H1 (cell line): Measurements from ENCODE around the gene XPO6. TPM values are rescaled to one million over a fixed set of nuclear protein-coding genes. Genes with fewer than 3 reads are reported as not detected.
A peak's percentile ranks its signal among the peaks of the same experiment; 100 is the strongest.

ENCODE experiments used
- CTCF ChIA-PET: fragments of 300-600 bp; sonication (Branson Sonifier 250); formaldehyde crosslinking; loops from one replicate; lab custom pipeline; 2021; ENCODE audit not compliant: partially characterized antibody; lab: Charles Lee
- POLR2A ChIA-PET: fragments of 300-600 bp; sonication (Branson Sonifier 250); formaldehyde crosslinking; loops from one replicate; lab custom pipeline; 2021; ENCODE audit warnings: inconsistent platforms; ENCODE audit not compliant: partially characterized antibody; lab: Charles Lee
- DNase-seq, 2 experiments: peaks; one replicate each; pipeline versions ENCODE4 v3.0.0 to v3.0.0-alpha.2; 2010 to 2022; ENCODE audit warnings: low spot score in 2 of 2, low read depth in 1 of 2, mixed read lengths in 1 of 2
- FAIRE-seq: peaks from 2 replicates; lab custom pipeline; 2011; peaks lifted over from hg19 to GRCh38; lab: Jason Lieb, UNC
- H2AFZ ChIP-seq: 2 replicates; pipeline ENCODE4 v1.8.1; 2012; ENCODE audit warnings: low read length, inconsistent platforms
- H2AK5ac ChIP-seq: 2 replicates; pipeline ENCODE4 v1.6.1; 2013; ENCODE audit warnings: low read depth, low read length
- H2BK120ac ChIP-seq: replicated peaks from 2 replicates; pipeline ENCODE3; 2013; ENCODE audit warnings: low read depth, low read length, inconsistent platforms
- H2BK12ac ChIP-seq: 2 replicates; pipeline ENCODE4 v1.6.1; 2013; ENCODE audit warnings: low read depth, low read length
- H2BK15ac ChIP-seq: 2 replicates; pipeline ENCODE4 v1.6.1; 2013; ENCODE audit warnings: low read length
- H2BK20ac ChIP-seq: 2 replicates; pipeline ENCODE4 v1.6.1; 2013; ENCODE audit warnings: low read length
- H2BK5ac ChIP-seq: 2 replicates; pipeline ENCODE4 v1.6.1; 2013; ENCODE audit warnings: low read depth, low read length
- H3K14ac ChIP-seq: 2 replicates; pipeline ENCODE4 v1.6.1; 2013; ENCODE audit warnings: inconsistent platforms; ENCODE audit not compliant: insufficient read length
- H3K18ac ChIP-seq: 2 replicates; pipeline ENCODE4 v1.6.1; 2013; ENCODE audit warnings: low read length; ENCODE audit errors: extremely low read depth
- H3K23ac ChIP-seq: 2 replicates; pipeline ENCODE4 v1.6.1; 2013; ENCODE audit warnings: inconsistent platforms; ENCODE audit not compliant: insufficient read length
- H3K23me2 ChIP-seq: 2 replicates; pipeline ENCODE4 v1.6.1; 2013; ENCODE audit warnings: low read depth, low read length
- H3K27ac ChIP-seq: 2 replicates; pipeline ENCODE4 v1.6.1; 2011; ENCODE audit warnings: low read depth, low read length, inconsistent platforms
- H3K27me3 ChIP-seq, 4 experiments: replicated peaks in 1 of 4; 1 replicate in 1 of 4; 2 replicates in 3 of 4; pipeline versions ENCODE4 v1.6.1 to v1.8.1; 2011 to 2013; ENCODE audit warnings: low read length in 3 of 4, mild to moderate bottlenecking in 3 of 4, inconsistent platforms in 2 of 4, mixed read lengths in 2 of 4, moderate library complexity in 1 of 4; ENCODE audit not compliant: control insufficient read depth in 3 of 4, insufficient read depth in 3 of 4; ENCODE audit errors: extremely low read depth in 1 of 4
- H3K36me3 ChIP-seq, 4 experiments: 2 replicates each; pipeline versions ENCODE4 v1.6.1 to v1.8.1; 2011 to 2013; ENCODE audit warnings: mild to moderate bottlenecking in 4 of 4, low read length in 3 of 4, moderate library complexity in 2 of 4, control low read depth in 1 of 4, inconsistent platforms in 1 of 4; ENCODE audit not compliant: insufficient read depth in 4 of 4, control insufficient read depth in 2 of 4
- H3K4ac ChIP-seq: replicated peaks from 2 replicates; pipeline ENCODE3; 2013; ENCODE audit warnings: low read length, low read depth, mixed read lengths, inconsistent platforms; ENCODE audit not compliant: insufficient read length
- H3K4me1 ChIP-seq, 4 experiments: replicated peaks in 1 of 4; 1 replicate in 1 of 4; 2 replicates in 3 of 4; pipeline versions ENCODE4 v1.6.1 to v1.8.1; 2011 to 2013; ENCODE audit warnings: low read length in 3 of 4, inconsistent platforms in 2 of 4, mixed read lengths in 1 of 4; ENCODE audit not compliant: insufficient read depth in 4 of 4, control insufficient read depth in 3 of 4
- H3K4me2 ChIP-seq, 2 experiments: 2 replicates each; pipeline versions ENCODE4 v1.6.1 to v1.8.1; 2011 to 2013; ENCODE audit warnings: low read depth in 2 of 2, low read length in 2 of 2, control low read depth in 1 of 2, inconsistent platforms in 1 of 2, mild to moderate bottlenecking in 1 of 2; ENCODE audit not compliant: insufficient read depth in 1 of 2
- H3K4me3 ChIP-seq, 4 experiments: fragments of 200-600, 300-600 bp in 1 of 4; sonication (generic), shearing (Covaris generic), sonication (Bioruptor Twin) in 1 of 4; 2 replicates each; pipeline versions ENCODE4 v1.5.1 to v1.8.1; 2011 to 2016; ENCODE audit warnings: low read length in 4 of 4, low read depth in 3 of 4, control low read depth in 2 of 4, inconsistent platforms in 2 of 4, mild to moderate bottlenecking in 2 of 4, mixed read lengths in 1 of 4, moderate library complexity in 1 of 4; ENCODE audit not compliant: insufficient read depth in 2 of 4; ENCODE audit errors: extremely low read depth in 1 of 4
- H3K56ac ChIP-seq: replicated peaks from 2 replicates; pipeline ENCODE3; 2013; ENCODE audit warnings: low read depth, mild to moderate bottlenecking, mixed read lengths, low read length, inconsistent platforms; ENCODE audit not compliant: insufficient read length
- H3K79me1 ChIP-seq: 2 replicates; pipeline ENCODE4 v1.6.1; 2013; ENCODE audit warnings: low read depth, low read length, control low read depth
- H3K79me2 ChIP-seq, 2 experiments: 2 replicates each; pipeline versions ENCODE4 v1.6.1 to v1.8.1; 2012 to 2013; ENCODE audit warnings: low read length in 2 of 2, mild to moderate bottlenecking in 2 of 2, inconsistent platforms in 1 of 2; ENCODE audit not compliant: insufficient read depth in 2 of 2, control insufficient read depth in 1 of 2
- H3K9ac ChIP-seq, 4 experiments: replicated peaks in 1 of 4; 1 replicate in 1 of 4; 2 replicates in 3 of 4; pipeline versions ENCODE4 v1.6.1 to v1.8.1; 2011 to 2013; ENCODE audit warnings: low read depth in 3 of 4, low read length in 3 of 4, control low read depth in 2 of 4, mild to moderate bottlenecking in 2 of 4, moderate library complexity in 2 of 4, inconsistent platforms in 1 of 4; ENCODE audit errors: extremely low read depth in 1 of 4
- H3K9me3 ChIP-seq, 2 experiments: 2 replicates each; pipeline versions ENCODE4 v1.6.1 to v1.8.1; 2012 to 2013; ENCODE audit warnings: mild to moderate bottlenecking in 2 of 2, moderate library complexity in 2 of 2, control low read depth in 1 of 2, inconsistent platforms in 1 of 2, low read depth in 1 of 2, low read length in 1 of 2, mixed read lengths in 1 of 2; ENCODE audit not compliant: insufficient read depth in 2 of 2
- H4K20me1 ChIP-seq, 2 experiments: replicated peaks in 1 of 2; 2 replicates each; pipeline versions ENCODE3 to v1.8.1; 2011 to 2013; ENCODE audit warnings: inconsistent platforms in 2 of 2, low read length in 2 of 2, mild to moderate bottlenecking in 1 of 2; ENCODE audit not compliant: insufficient read depth in 2 of 2, control insufficient read depth in 1 of 2
- H4K5ac ChIP-seq: 2 replicates; pipeline ENCODE4 v1.6.1; 2013; ENCODE audit warnings: low read length, low read depth, mixed read lengths, inconsistent platforms; ENCODE audit not compliant: insufficient read length
- H4K8ac ChIP-seq: 2 replicates; pipeline ENCODE4 v1.8.0; 2013; ENCODE audit warnings: mild to moderate bottlenecking, moderate library complexity, low read length, inconsistent platforms; ENCODE audit not compliant: insufficient read depth; ENCODE audit errors: extremely low read depth
- H4K91ac ChIP-seq: replicated peaks from 2 replicates; pipeline ENCODE3; 2013; ENCODE audit warnings: low read length, mixed read lengths, inconsistent platforms; ENCODE audit not compliant: insufficient read length
- WGBS, 2 experiments: shearing (Covaris generic) in 1 of 2; methylation state at CpG; one replicate each; pipeline versions ENCODE4 v1.1.6 to v1.1.7; 2013 to 2015; ENCODE audit warnings: low lambda C conversion rate in 2 of 2, mixed read lengths in 2 of 2, inconsistent platforms in 1 of 2, low coverage in 1 of 2, missing lambda C conversion rate in 1 of 2; ENCODE audit not compliant: insufficient replicate concordance in 2 of 2, insufficient coverage in 1 of 2, insufficient read length in 1 of 2; ENCODE audit errors: extremely low coverage in 1 of 2, missing lambda C conversion rate in 1 of 2; 5-methylcytosine and 5-hydroxymethylcytosine counted together
- polyA plus RNA-seq, 7 experiments: library from polyadenylated mRNA; depleted of rRNA in 3 of 7; stranded (reverse) in 5 of 7; unstranded in 2 of 7; fragments of >200 nt in 5 of 7; fragments of 200-250 nt in 2 of 7; gene quantifications; 1 replicate in 5 of 7; 2 replicates in 1 of 7; 4 replicates in 1 of 7; pipeline versions ENCODE4 v1.2.1 to v1.2.3, GENCODE V29; 2011 to 2013; ENCODE audit warnings: missing spikeins in 2 of 7, mixed read lengths in 2 of 7
- total RNA-seq: library from RNA; stranded (reverse); fragmentation: NEBNext Ultra II Directional; extraction: Animal tissue kit (Norgen Biotek cat#: 25700); gene quantifications from 2 replicates; pipeline ENCODE4 v1.2.1, GENCODE V29; 2021

Gene XPO6
- total and polyA plus RNA-seq, 2 of the 8 experiments (the other 6 are each of a cell fraction or from before 2014, with no cell fraction given) = 152 to 254 TPM

DNA sequence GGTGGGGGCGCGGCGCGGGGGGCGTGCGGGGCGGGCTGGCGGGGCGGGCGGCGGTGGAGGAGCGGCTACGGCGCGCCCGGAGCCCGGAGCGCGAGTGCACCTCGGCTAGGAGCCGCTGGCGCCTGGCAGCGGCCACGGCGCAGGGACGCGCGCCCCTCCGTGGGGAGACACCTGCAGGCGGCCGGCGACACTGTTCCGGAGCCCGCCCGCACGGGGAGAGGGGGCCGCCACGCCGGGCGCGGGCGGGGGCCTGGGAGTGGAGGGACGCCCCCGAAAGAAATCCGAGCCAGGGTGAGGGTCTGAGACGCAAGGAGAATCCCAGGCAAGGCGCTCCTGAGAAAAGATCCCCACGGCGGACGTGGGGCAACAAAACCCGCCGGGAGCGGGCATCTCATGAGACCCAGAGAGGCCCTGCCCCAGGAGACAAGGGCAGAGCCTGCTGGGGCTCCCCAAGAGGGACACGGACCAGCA is 148.1 kb downstream of the XPO6 start, which contains the start of gene GSG1L:
Gene GSG1L (minus strand): TSS at position 124 of the 471 bp plus-strand sequence. CDS start 290 bp downstream, outside the sequence.
- Histone ChIP-seq H3K14ac (no peak within 1 kb of the TSS), H3K9ac (no peak within 1 kb of the TSS), H3K27me3 (peaks cover 23 to 49% (median 42%) of the 10 kb centered on the region in 4 experiments), H4K5ac (no peak within 1 kb of the TSS), H3K9me3 (no peaks in the 10 kb centered on the region), H3K4me2 (peak within 1 kb of the TSS; percentile 71 to 83), H3K56ac (no peak within 1 kb of the TSS), H2BK5ac (no peak within 1 kb of the TSS), H4K20me1 (no peaks in the 10 kb centered on the region), H3K18ac (no peak within 1 kb of the TSS; the same call in 1 of the 2 replicates), H3K4me1 (peaks cover 0 to 3% (median under 1%) of the 10 kb centered on the region in 4 experiments; a peak in 3 of 7 replicates), H2AFZ (no peak within 1 kb of the TSS), H3K36me3 (no peaks in the 10 kb centered on the region; a peak in 2 of 8 replicates), H3K79me1 (no peaks in the 10 kb centered on the region), H3K27ac (no peak within 1 kb of the TSS), H3K79me2 (no peaks in the 10 kb centered on the region), H3K23me2 (peaks cover 10% of the 10 kb centered on the region; the same call in 1 of the 2 replicates), H2BK20ac (no peak within 1 kb of the TSS), H3K4me3 (peak within 1 kb of the TSS; percentile 35 to 63 (median 45)), H2AK5ac (no peak within 1 kb of the TSS), H3K4ac (no peak within 1 kb of the TSS), H4K8ac (peak within 1 kb of the TSS; percentile 53), H4K91ac (no peak within 1 kb of the TSS), H3K23ac (no peak within 1 kb of the TSS), H2BK12ac (no peak within 1 kb of the TSS), H2BK15ac (no peak within 1 kb of the TSS), H2BK120ac (no peak within 1 kb of the TSS)
- no peak for DNase-seq
- CTCF ChIA-PET = interaction anchor here (1.0 to 1.3 kb wide), 5 partner anchors 90 to 365 kb away, joined by 3 to 6 read pairs (median 3); no protein-coding TSS in a partner anchor
- POLR2A ChIA-PET = no interaction called here
- no peak for FAIRE-seq
- WGBS, 2 experiments = 15% methylated on average over 11 of the region's 54 CpGs; no CpG with 5 or more reads in 1 of the 2 experiments
